IgD-negative memory B cell (primary cell): ENCODE data around the gene TMTC1. TPM values are rescaled to one million over a fixed set of nuclear protein-coding genes. Genes with fewer than 3 reads are reported as not detected.

Source experiments
- H3K27ac Mint-ChIP-seq, 3 donors: one replicate each; pipeline ENCODE4 v1.8.0; 2020 to 2022; ENCODE audit warnings: mild to moderate bottlenecking in 3 of 3, mixed read lengths in 3 of 3, moderate library complexity in 1 of 3
- H3K27me3 Mint-ChIP-seq: one replicate; pipeline ENCODE4 v1.8.0; 2021; ENCODE audit warnings: mixed read lengths
- H3K36me3 Mint-ChIP-seq: one replicate; pipeline ENCODE4 v1.8.0; 2020; ENCODE audit warnings: mild to moderate bottlenecking, mixed read lengths
- H3K4me1 Mint-ChIP-seq, 3 donors: one replicate each; pipeline ENCODE4 v1.8.0; 2020 to 2022; ENCODE audit warnings: mixed read lengths in 3 of 3, mild to moderate bottlenecking in 1 of 3
- H3K4me3 Mint-ChIP-seq, 4 donors: one replicate each; pipeline ENCODE4 v1.8.0; 2020 to 2022; ENCODE audit warnings: mild to moderate bottlenecking in 4 of 4, mixed read lengths in 4 of 4, moderate library complexity in 3 of 4
- H3K9me3 Mint-ChIP-seq, 3 donors: one replicate each; pipeline ENCODE4 v1.8.0; 2020 to 2021; ENCODE audit warnings: mixed read lengths in 3 of 3, mild to moderate bottlenecking in 1 of 3
- polyA plus RNA-seq: library from polyadenylated mRNA; unstranded; fragments of 300-500 nt; fragmentation: Illumina TruSeq; gene quantifications from one replicate; pipeline ENCODE4 v1.2.3, GENCODE V29; 2021

TMTC1 gene
- polyA plus RNA-seq, 1 donor from 2014 or later: not detected

GRCh38 chr12:29700761-29701481 is 82.8 kb downstream of the TMTC1 start:
- H3K4me3 Mint-ChIP-seq: no peak overlapping the region
- peaks cover 2% of the 10 kb centered on the region for H3K27me3 Mint-ChIP-seq
- H3K36me3 Mint-ChIP-seq: no peaks in the 10 kb centered on the region
- peaks cover 0 to 4% (median 0%) of the 10 kb centered on the region in 3 donors for H3K9me3 Mint-ChIP-seq
- H3K27ac Mint-ChIP-seq: no peak overlapping the region
- H3K4me1 Mint-ChIP-seq: no peaks in the 10 kb centered on the region

GRCh38 chr12:29698756-29699155 is 85.0 kb downstream of the TMTC1 start:
- peaks cover 2% of the 10 kb centered on the region for H3K27me3 Mint-ChIP-seq
- H3K4me1 Mint-ChIP-seq: peaks cover 0 to 2% (median 0%) of the 10 kb centered on the region in 3 donors
- peaks cover 0 to 2% (median 1%) of the 10 kb centered on the region in 3 donors for H3K9me3 Mint-ChIP-seq
- H3K36me3 Mint-ChIP-seq: no peaks in the 10 kb centered on the region
- no peak overlapping the region for H3K4me3 Mint-ChIP-seq
- H3K27ac Mint-ChIP-seq: no peak overlapping the region

- Mint-ChIP-seq H3K36me3 (no peaks in the 10 kb centered on the region), H3K27me3 (no peaks in the 10 kb centered on the region), H3K4me1 (peaks cover 0 to 2% (median 0%) of the 10 kb centered on the region in 3 donors), H3K9me3 (peaks cover 0 to 2% (median 1%) of the 10 kb centered on the region in 3 donors), H3K4me3 (no peak overlapping the region), H3K27ac (no peak overlapping the region)
Measured at GRCh38 chr12:29695800-29696199, 87.9 kb downstream of the TMTC1 start.

GRCh38 chr12:29695026-29695425 is 88.7 kb downstream of the TMTC1 start:
- H3K27ac Mint-ChIP-seq: no peak overlapping the region
- H3K4me3 Mint-ChIP-seq: peak overlapping the region in 1 of 4 donors; percentile 39
- no peaks in the 10 kb centered on the region for H3K36me3 Mint-ChIP-seq
- H3K4me1 Mint-ChIP-seq: peaks cover 0 to 2% (median 0%) of the 10 kb centered on the region in 3 donors
- peaks cover 0 to 2% (median 1%) of the 10 kb centered on the region in 3 donors for H3K9me3 Mint-ChIP-seq
- H3K27me3 Mint-ChIP-seq: no peaks in the 10 kb centered on the region

GRCh38 chr12:29694002-29694401 is 89.7 kb downstream of the TMTC1 start:
- H3K27me3 Mint-ChIP-seq: no peaks in the 10 kb centered on the region
- H3K36me3 Mint-ChIP-seq: no peaks in the 10 kb centered on the region
- no peak overlapping the region for H3K27ac Mint-ChIP-seq
- peaks cover 0 to 2% (median 0%) of the 10 kb centered on the region in 3 donors for H3K4me1 Mint-ChIP-seq
- H3K4me3 Mint-ChIP-seq: no peak overlapping the region
- H3K9me3 Mint-ChIP-seq: peaks cover 0 to 2% (median 1%) of the 10 kb centered on the region in 3 donors

GRCh38 chr12:29692237-29692636 is 91.5 kb downstream of the TMTC1 start:
- H3K9me3 Mint-ChIP-seq: peaks cover 0 to 4% (median 2%) of the 10 kb centered on the region in 3 donors
- peaks cover 0 to 2% (median 0%) of the 10 kb centered on the region in 3 donors for H3K4me1 Mint-ChIP-seq
- H3K36me3 Mint-ChIP-seq: no peaks in the 10 kb centered on the region
- H3K4me3 Mint-ChIP-seq: no peak overlapping the region
- no peak overlapping the region for H3K27ac Mint-ChIP-seq
- no peaks in the 10 kb centered on the region for H3K27me3 Mint-ChIP-seq

GRCh38 chr12:29691161-29691854 is 92.4 kb downstream of the TMTC1 start:
- Mint-ChIP-seq H3K36me3 (no peaks in the 10 kb centered on the region), H3K27ac (no peak overlapping the region), H3K4me1 (peaks cover 0 to 2% (median 0%) of the 10 kb centered on the region in 3 donors), H3K9me3 (peaks cover 0 to 4% (median 2%) of the 10 kb centered on the region in 3 donors), H3K27me3 (no peaks in the 10 kb centered on the region), H3K4me3 (no peak overlapping the region)

GRCh38 chr12:29690728-29691127 is 93.0 kb downstream of the TMTC1 start:
- H3K4me3 Mint-ChIP-seq: no peak overlapping the region
- no peak overlapping the region for H3K27ac Mint-ChIP-seq
- H3K9me3 Mint-ChIP-seq: peaks cover 0 to 4% (median 2%) of the 10 kb centered on the region in 3 donors
- H3K27me3 Mint-ChIP-seq: no peaks in the 10 kb centered on the region
- no peaks in the 10 kb centered on the region for H3K36me3 Mint-ChIP-seq
- peaks cover 0 to 2% (median 0%) of the 10 kb centered on the region in 3 donors for H3K4me1 Mint-ChIP-seq

- Mint-ChIP-seq H3K27me3 (no peaks in the 10 kb centered on the region), H3K27ac (no peak overlapping the region), H3K9me3 (peaks cover 0 to 3% (median 0%) of the 10 kb centered on the region in 3 donors)
Measured at GRCh38 chr12:29688914-29689313, 94.8 kb downstream of the TMTC1 start.

GRCh38 chr12:29682088-29682487 is 101.7 kb downstream of the TMTC1 start:
- no peaks in the 10 kb centered on the region for H3K27me3 Mint-ChIP-seq
- no peaks in the 10 kb centered on the region for H3K9me3 Mint-ChIP-seq
- H3K4me1 Mint-ChIP-seq: no peaks in the 10 kb centered on the region
- no peaks in the 10 kb centered on the region for H3K36me3 Mint-ChIP-seq
- no peak overlapping the region for H3K4me3 Mint-ChIP-seq
- no peak overlapping the region for H3K27ac Mint-ChIP-seq

More at GRCh38 chr12:29688914-29689313, 94.8 kb downstream of the TMTC1 start:
- Mint-ChIP-seq H3K4me3 (no peak overlapping the region), H3K36me3 (no peaks in the 10 kb centered on the region), H3K4me1 (no peaks in the 10 kb centered on the region)

GRCh38 chr12:29681370-29681769 is 102.4 kb downstream of the TMTC1 start:
- Mint-ChIP-seq H3K4me3 (no peak overlapping the region), H3K27ac (no peak overlapping the region), H3K9me3 (no peaks in the 10 kb centered on the region), H3K36me3 (no peaks in the 10 kb centered on the region), H3K27me3 (no peaks in the 10 kb centered on the region), H3K4me1 (no peaks in the 10 kb centered on the region)

GRCh38 chr12:29676676-29677075 is 107.1 kb downstream of the TMTC1 start:
- Mint-ChIP-seq H3K4me3 (no peak overlapping the region), H3K36me3 (no peaks in the 10 kb centered on the region), H3K4me1 (no peaks in the 10 kb centered on the region), H3K27ac (peak overlapping the region in 1 of 3 donors; percentile 53), H3K27me3 (no peaks in the 10 kb centered on the region), H3K9me3 (no peaks in the 10 kb centered on the region)

- Mint-ChIP-seq H3K27me3 (no peaks in the 10 kb centered on the region), H3K36me3 (no peaks in the 10 kb centered on the region), H3K27ac (no peak overlapping the region), H3K4me3 (no peak overlapping the region), H3K4me1 (no peaks in the 10 kb centered on the region), H3K9me3 (no peaks in the 10 kb centered on the region)
Measured at GRCh38 chr12:29674463-29674862, 109.3 kb downstream of the TMTC1 start.

GRCh38 chr12:29673346-29673745 is 110.4 kb downstream of the TMTC1 start:
- Mint-ChIP-seq H3K27me3 (no peaks in the 10 kb centered on the region), H3K9me3 (peaks cover 0 to 2% (median 0%) of the 10 kb centered on the region in 3 donors), H3K4me1 (no peaks in the 10 kb centered on the region), H3K27ac (no peak overlapping the region), H3K36me3 (no peaks in the 10 kb centered on the region), H3K4me3 (no peak overlapping the region)

GRCh38 chr12:29672580-29672979 is 111.2 kb downstream of the TMTC1 start:
- Mint-ChIP-seq H3K4me1 (no peaks in the 10 kb centered on the region), H3K27ac (no peak overlapping the region), H3K27me3 (no peaks in the 10 kb centered on the region), H3K4me3 (no peak overlapping the region), H3K9me3 (peaks cover 0 to 2% (median 0%) of the 10 kb centered on the region in 3 donors), H3K36me3 (no peaks in the 10 kb centered on the region)
